ENCODE data around the gene ELOVL1. TPM values are rescaled to one million over a fixed set of nuclear protein-coding genes. Genes with fewer than 3 reads are reported as not detected.

ELOVL1 gene
- total and polyA plus RNA-seq, 2 experiments from 2014 or later = 16.7 to 23.3 TPM

GRCh38 chr1:43329995-43330751 is 37.6 kb downstream of the ELOVL1 start:
- no peaks in the 10 kb centered on the region for H3K27me3 ChIP-seq (ENCODE audit: insufficient read depth)
- DNase-seq (ENCODE audit: low spot score) = peak; percentile 28
- no peak overlapping the region for H3K4me3 Mint-ChIP-seq
- H3F3A ChIP-seq (replicated peaks; ENCODE audit: low read depth) = no peaks in the 10 kb centered on the region; the same call in 1 of the 2 replicates
- peaks cover 26% of the 10 kb centered on the region for H3K9me3 Mint-ChIP-seq
- H3K36me3 Mint-ChIP-seq (ENCODE audit: low read depth) = no peaks in the 10 kb centered on the region; the same call in 2 of the 3 replicates
- no peak overlapping the region for H3K4me3 ChIP-seq
- H3K9me2 ChIP-seq (ENCODE audit: insufficient read depth) = peaks cover 5% of the 10 kb centered on the region; the same call in 1 of the 2 replicates
- no peak overlapping the region for H3K27ac Mint-ChIP-seq
- ATAC-seq = peak; percentile 87
- no peaks in the 10 kb centered on the region; the same call in 1 of the 2 replicates for H3K4me1 ChIP-seq (ENCODE audit: insufficient read depth)
- no peaks in the 10 kb centered on the region for H3K79me2 ChIP-seq (replicated peaks; ENCODE audit: insufficient read depth)
- H3K36me3 ChIP-seq (ENCODE audit: insufficient read depth) = 0 out of 2 replicates have a peak, but pooled peaks cover under 1% of the 10 kb centered on the region
- no peaks in the 10 kb centered on the region; the same call in 1 of the 2 replicates for H4K20me1 ChIP-seq (replicated peaks; ENCODE audit: insufficient read depth)
- TF ChIP-seq JUNB (IDR thresholded peaks at IDR 0.05; ENCODE audit: unreplicated experiment) = no peak
- TF ChIP-seq CTCF (conservative IDR thresholded peaks at IDR 0.05; ENCODE audit: low read depth in 2 of 2) = no peak
- H3K4me2 ChIP-seq = no peak overlapping the region
- H3K27me3 Mint-ChIP-seq (ENCODE audit: insufficient read depth, low read depth, poor library complexity) = peaks cover 4% of the 10 kb centered on the region
- no peak overlapping the region for H3K27ac ChIP-seq (ENCODE audit: low read depth)
- peak overlapping the region; percentile 85 for H2AFZ ChIP-seq
- H3K4me1 Mint-ChIP-seq = peaks cover 7% of the 10 kb centered on the region

GRCh38 chr1:43327549-43328292 is 40.1 kb downstream of the ELOVL1 start:
- H3K27ac Mint-ChIP-seq = no peak overlapping the region
- 0 out of 2 replicates have a peak, but pooled peaks cover 3% of the 10 kb centered on the region for H3K36me3 ChIP-seq (ENCODE audit: insufficient read depth)
- no peaks in the 10 kb centered on the region; the same call in 2 of the 3 replicates for H3K36me3 Mint-ChIP-seq (ENCODE audit: low read depth)
- H2AFZ ChIP-seq = no peak overlapping the region
- ATAC-seq (no peak), DNase-seq (ENCODE audit: low spot score) (no peak)
- H3F3A ChIP-seq (replicated peaks; ENCODE audit: low read depth) = no peaks in the 10 kb centered on the region
- H3K79me2 ChIP-seq (replicated peaks; ENCODE audit: insufficient read depth) = no peaks in the 10 kb centered on the region
- no peaks in the 10 kb centered on the region for H4K20me1 ChIP-seq (replicated peaks; ENCODE audit: insufficient read depth)
- peaks cover 10% of the 10 kb centered on the region for H3K4me1 Mint-ChIP-seq
- H3K27ac ChIP-seq (ENCODE audit: low read depth) = no peak overlapping the region
- H3K9me3 Mint-ChIP-seq = peaks cover 26% of the 10 kb centered on the region
- no peak overlapping the region for H3K4me3 ChIP-seq
- H3K4me1 ChIP-seq (ENCODE audit: insufficient read depth) = no peaks in the 10 kb centered on the region; the same call in 1 of the 2 replicates
- no peak overlapping the region for H3K4me3 Mint-ChIP-seq
- no peak overlapping the region for H3K4me2 ChIP-seq
- H3K27me3 ChIP-seq (ENCODE audit: insufficient read depth) = no peaks in the 10 kb centered on the region
- peaks cover 9% of the 10 kb centered on the region for H3K27me3 Mint-ChIP-seq (ENCODE audit: insufficient read depth, low read depth, poor library complexity)
- peaks cover 5% of the 10 kb centered on the region; the same call in 1 of the 2 replicates for H3K9me2 ChIP-seq (ENCODE audit: insufficient read depth)
- TF ChIP-seq EZH2 (IDR thresholded peaks at IDR 0.05; ENCODE audit: low read depth, unreplicated experiment) (no peak), ETS1 (IDR thresholded peaks at IDR 0.05) (no peak), CTCF (conservative IDR thresholded peaks at IDR 0.05; ENCODE audit: low read depth in 2 of 2) (no peak), REST (IDR thresholded peaks at IDR 0.05; ENCODE audit: unreplicated experiment) (no peak), NANOG (IDR thresholded peaks at IDR 0.05; ENCODE audit: borderline replicate concordance) (no peak), CREB1 (CRISPR knock-in tag; IDR thresholded peaks at IDR 0.05; ENCODE audit: low read depth) (no peak), POLR2AphosphoS5 (IDR thresholded peaks at IDR 0.05; ENCODE audit: low read depth) (no peak), ZNF114 (CRISPR knock-in tag; IDR thresholded peaks at IDR 0.05) (no peak), JUNB (IDR thresholded peaks at IDR 0.05; ENCODE audit: unreplicated experiment) (no peak), EZH2phosphoT487 (IDR thresholded peaks at IDR 0.05; ENCODE audit: unreplicated experiment) (no peak), STAT1 (IDR thresholded peaks at IDR 0.05; ENCODE audit: unreplicated experiment) (no peak), ZNF331 (CRISPR knock-in tag; IDR thresholded peaks at IDR 0.05; ENCODE audit: low read depth) (no peak)

All from GM23338 (cell line).